ENCODE results near the gene SEPTIN3. TPM values are rescaled to one million over a fixed set of nuclear protein-coding genes. Genes with fewer than 3 reads are reported as not detected.
"Not testable (repeated sequence)": the region's sequence is repeated elsewhere in the genome, so short reads cannot be mapped to it uniquely, and the experiment has no call there.

Gene SEPTIN3
- total and polyA plus RNA-seq, 2 experiments from 2014 or later = 1.5 TPM

GRCh38 chr22:41946629-41947423 is 22.4 kb upstream of the SEPTIN3 start, which contains the start of gene CENPM:
Gene CENPM, minus strand, starts transcription at chr22:41947152. Its CDS starts 76 bp downstream, at chr22:41947076.
- Histone ChIP-seq H3K79me2 (peaks cover 7% of the 10 kb centered on the region), H3K27me3 (no peaks in the 10 kb centered on the region), H3K9me2 (replicated peaks; ENCODE audit: insufficient read depth) (no peaks in the 10 kb centered on the region), H3K27ac (no peak within 1 kb of the TSS), H2AFZ (peak within 1 kb of the TSS; percentile 82), H3K4me1 (ENCODE audit: insufficient read depth) (peaks cover 6% of the 10 kb centered on the region), H4K20me1 (ENCODE audit: insufficient read depth, poor library complexity, severe bottlenecking) (no peaks in the 10 kb centered on the region), H3K9me3 (ENCODE audit: low read depth) (no peaks in the 10 kb centered on the region), H3K36me3 (replicated peaks; ENCODE audit: insufficient read depth, low read depth) (no peaks in the 10 kb centered on the region), H3K4me3 (peak within 1 kb of the TSS; percentile 54), H3K4me2 (peak within 1 kb of the TSS; percentile 94)
- DNase-seq (ENCODE audit: low spot score) = peak; percentile 96
- TF ChIP-seq EZH2phosphoT487 (IDR thresholded peaks at IDR 0.05; ENCODE audit: low read depth, severe bottlenecking, unreplicated experiment) = no peak
- TF ChIP-seq EZH2 (IDR thresholded peaks at IDR 0.05; ENCODE audit: borderline replicate concordance) = no peak
- TF ChIP-seq CTCF (IDR thresholded peaks at IDR 0.05; ENCODE audit: poor library complexity) = no peak
- WGBS (ENCODE audit: low lambda C conversion rate, missing lambda C conversion rate) = under 1% methylated on average over 55 of the region's 56 CpGs

GRCh38 chr22:41947424-41948080 is 21.7 kb upstream of the SEPTIN3 start:
- TF ChIP-seq EZH2 (IDR thresholded peaks at IDR 0.05; ENCODE audit: borderline replicate concordance) (no peak), CTCF (IDR thresholded peaks at IDR 0.05; ENCODE audit: poor library complexity) (no peak), EZH2phosphoT487 (IDR thresholded peaks at IDR 0.05; ENCODE audit: low read depth, severe bottlenecking, unreplicated experiment) (no peak)
- Histone ChIP-seq H4K20me1 (ENCODE audit: insufficient read depth, poor library complexity, severe bottlenecking) (no peaks in the 10 kb centered on the region), H3K4me1 (ENCODE audit: insufficient read depth) (peaks cover 6% of the 10 kb centered on the region), H3K9me3 (ENCODE audit: low read depth) (no peaks in the 10 kb centered on the region), H3K36me3 (replicated peaks; ENCODE audit: insufficient read depth, low read depth) (no peaks in the 10 kb centered on the region), H3K4me3 (no peak overlapping the region), H2AFZ (peak overlapping the region; percentile 27), H3K9me2 (replicated peaks; ENCODE audit: insufficient read depth) (no peaks in the 10 kb centered on the region), H3K27ac (no peak overlapping the region), H3K27me3 (no peaks in the 10 kb centered on the region), H3K79me2 (peaks cover 7% of the 10 kb centered on the region), H3K4me2 (peak overlapping the region; percentile 94)
- WGBS (ENCODE audit: low lambda C conversion rate, missing lambda C conversion rate) = 91% methylated on average over 16 of the region's 21 CpGs
- no peak for DNase-seq (ENCODE audit: low spot score)

GRCh38 chr22:41948142-41948541 is 21.1 kb upstream of the SEPTIN3 start:
- no peak for TF ChIP-seq EZH2phosphoT487 (IDR thresholded peaks at IDR 0.05; ENCODE audit: low read depth, severe bottlenecking, unreplicated experiment)
- no peak for TF ChIP-seq CTCF (IDR thresholded peaks at IDR 0.05; ENCODE audit: poor library complexity)
- no peak for TF ChIP-seq EZH2 (IDR thresholded peaks at IDR 0.05; ENCODE audit: borderline replicate concordance)
- Histone ChIP-seq H3K79me2 (peaks cover 7% of the 10 kb centered on the region), H3K4me2 (no peak overlapping the region), H3K27me3 (no peaks in the 10 kb centered on the region), H3K4me3 (no peak overlapping the region), H3K9me2 (replicated peaks; ENCODE audit: insufficient read depth) (no peaks in the 10 kb centered on the region), H3K36me3 (replicated peaks; ENCODE audit: insufficient read depth, low read depth) (no peaks in the 10 kb centered on the region), H3K9me3 (ENCODE audit: low read depth) (no peaks in the 10 kb centered on the region), H3K4me1 (ENCODE audit: insufficient read depth) (peaks cover 6% of the 10 kb centered on the region), H4K20me1 (ENCODE audit: insufficient read depth, poor library complexity, severe bottlenecking) (no peaks in the 10 kb centered on the region), H2AFZ (no peak overlapping the region), H3K27ac (no peak overlapping the region)
- DNase-seq (ENCODE audit: low spot score) = no peak
- WGBS (ENCODE audit: low lambda C conversion rate, missing lambda C conversion rate) = 94% methylated on average over 2 of the region's 2 CpGs

GRCh38 chr22:41948928-41949296 is 20.3 kb upstream of the SEPTIN3 start:
- H3K4me1 ChIP-seq (ENCODE audit: insufficient read depth); H4K20me1 ChIP-seq (ENCODE audit: insufficient read depth, poor library complexity, severe bottlenecking); H3K4me2 ChIP-seq; DNase-seq (ENCODE audit: low spot score); H3K27me3 ChIP-seq; H3K79me2 ChIP-seq; H3K36me3 ChIP-seq (replicated peaks; ENCODE audit: insufficient read depth, low read depth); H3K27ac ChIP-seq; H3K9me3 ChIP-seq (ENCODE audit: low read depth); H3K4me3 ChIP-seq; H2AFZ ChIP-seq; H3K9me2 ChIP-seq (replicated peaks; ENCODE audit: insufficient read depth): not testable (repeated sequence)
- 91% methylated on average over 8 of the region's 8 CpGs for WGBS (ENCODE audit: low lambda C conversion rate, missing lambda C conversion rate)
